ENCODE results near the gene IPO11. TPM values are rescaled to one million over a fixed set of nuclear protein-coding genes. Genes with fewer than 3 reads are reported as not detected.
"Not testable (repeated sequence)": the region's sequence is repeated elsewhere in the genome, so short reads cannot be mapped to it uniquely, and the experiment has no call there.

Gene IPO11
- total RNA-seq, 1 donor from 2014 or later: 49.9 TPM

DNA sequence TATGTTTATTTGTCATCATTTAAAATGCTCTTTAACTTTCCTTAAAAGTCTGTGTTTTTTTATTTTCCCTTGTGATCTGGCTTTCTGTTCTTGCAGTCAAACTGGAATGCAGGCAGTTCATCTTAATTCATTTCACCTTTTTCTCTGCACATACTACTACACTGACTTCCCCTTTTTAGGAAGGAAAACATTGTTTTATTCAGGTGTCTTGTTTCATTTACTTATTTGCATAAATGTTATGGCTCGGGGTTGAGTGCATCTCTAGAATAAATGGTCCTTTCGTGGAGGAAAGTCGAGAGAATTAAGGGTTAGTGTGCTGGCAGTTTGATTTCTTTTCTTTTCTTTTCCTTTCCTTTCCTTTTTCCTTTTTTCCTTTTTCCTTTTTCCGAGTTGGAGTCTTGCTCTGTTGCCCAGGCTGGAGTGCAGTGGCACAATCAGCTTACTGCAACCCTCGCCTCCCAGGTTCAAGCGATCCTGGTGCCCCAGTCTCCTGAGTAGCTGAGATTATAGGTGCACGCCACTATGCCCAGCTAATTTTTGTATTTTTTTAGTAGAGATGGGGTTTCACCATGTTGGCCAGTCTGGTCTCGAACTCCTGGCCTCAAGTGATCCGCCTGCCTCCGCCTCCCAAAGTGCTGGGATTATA is 90.0 kb downstream of the IPO11 start:
- intact Hi-C loops (cut with micrococcal nuclease): no loop called here
- H3K4me3 Mint-ChIP-seq (ENCODE audit: low read depth): no peak overlapping the region
- peaks cover 15% of the 10 kb centered on the region for H3K36me3 Mint-ChIP-seq (ENCODE audit: low read depth)
- H3K27me3 Mint-ChIP-seq (ENCODE audit: low read depth): no peaks in the 10 kb centered on the region
- no peak for DNase-seq (ENCODE audit: low spot score)
- H3K9me3 Mint-ChIP-seq: no peaks in the 10 kb centered on the region
- no peak overlapping the region for H3K27ac Mint-ChIP-seq
- H3K4me1 Mint-ChIP-seq (ENCODE audit: low read depth): no peaks in the 10 kb centered on the region

- Mint-ChIP-seq H3K27ac (no peak overlapping the region), H3K4me3 (ENCODE audit: low read depth) (no peak overlapping the region), H3K4me1 (ENCODE audit: low read depth) (no peaks in the 10 kb centered on the region), H3K36me3 (ENCODE audit: low read depth) (peaks cover 25% of the 10 kb centered on the region), H3K27me3 (ENCODE audit: low read depth) (no peaks in the 10 kb centered on the region), H3K9me3 (no peaks in the 10 kb centered on the region)
- intact Hi-C loops (cut with micrococcal nuclease): no loop called here
- DNase-seq (ENCODE audit: low spot score): no peak
Observed at GRCh38 chr5:62504129-62504528, 91.6 kb downstream of the IPO11 start.

- intact Hi-C loops (cut with micrococcal nuclease): no loop called here
- peaks cover 40% of the 10 kb centered on the region for H3K36me3 Mint-ChIP-seq (ENCODE audit: low read depth)
- no peak overlapping the region for H3K4me3 Mint-ChIP-seq (ENCODE audit: low read depth)
- no peak for DNase-seq (ENCODE audit: low spot score)
- H3K4me1 Mint-ChIP-seq (ENCODE audit: low read depth): no peaks in the 10 kb centered on the region
- H3K27ac Mint-ChIP-seq: no peak overlapping the region
- H3K27me3 Mint-ChIP-seq (ENCODE audit: low read depth): no peaks in the 10 kb centered on the region
- no peaks in the 10 kb centered on the region for H3K9me3 Mint-ChIP-seq
Observed at GRCh38 chr5:62506659-62507460, 94.3 kb downstream of the IPO11 start.

GRCh38 chr5:62508760-62509159 is 96.2 kb downstream of the IPO11 start:
- intact Hi-C loops (cut with micrococcal nuclease); H3K4me3 Mint-ChIP-seq (ENCODE audit: low read depth); H3K27ac Mint-ChIP-seq; H3K4me1 Mint-ChIP-seq (ENCODE audit: low read depth); DNase-seq (ENCODE audit: low spot score); H3K9me3 Mint-ChIP-seq; H3K27me3 Mint-ChIP-seq (ENCODE audit: low read depth): not testable (repeated sequence)
- H3K36me3 Mint-ChIP-seq (ENCODE audit: low read depth): peaks cover 40% of the 10 kb centered on the region

DNA sequence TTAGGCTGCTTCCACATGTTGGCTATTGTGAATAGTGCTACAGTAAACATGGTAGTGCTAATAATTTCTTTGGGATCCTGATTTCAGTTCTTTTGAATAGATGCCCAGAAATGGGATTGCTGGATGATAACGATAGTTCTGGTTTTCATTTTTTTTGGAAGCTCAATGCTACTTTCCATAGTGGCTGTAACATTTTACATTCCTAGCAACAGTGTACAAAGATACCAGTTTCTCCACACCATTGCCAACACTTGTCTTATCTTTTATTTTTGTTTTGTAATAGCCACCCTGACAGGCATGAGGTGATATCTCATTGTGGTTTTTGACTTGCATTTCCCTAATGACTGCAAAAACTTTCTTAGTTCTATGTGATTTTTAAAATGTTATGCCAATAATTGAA is 97.2 kb downstream of the IPO11 start:
- DNase-seq (ENCODE audit: low spot score): no peak
- Mint-ChIP-seq H3K9me3 (no peaks in the 10 kb centered on the region), H3K36me3 (ENCODE audit: low read depth) (peaks cover 40% of the 10 kb centered on the region), H3K27ac (no peak overlapping the region), H3K4me3 (ENCODE audit: low read depth) (no peak overlapping the region), H3K27me3 (ENCODE audit: low read depth) (no peaks in the 10 kb centered on the region), H3K4me1 (ENCODE audit: low read depth) (no peaks in the 10 kb centered on the region)
- intact Hi-C loops (cut with micrococcal nuclease): no loop called here

GRCh38 chr5:62513085-62513484 is 100.5 kb downstream of the IPO11 start:
- H3K4me1 Mint-ChIP-seq (ENCODE audit: low read depth); intact Hi-C loops (cut with micrococcal nuclease); H3K27ac Mint-ChIP-seq; H3K27me3 Mint-ChIP-seq (ENCODE audit: low read depth); DNase-seq (ENCODE audit: low spot score); H3K9me3 Mint-ChIP-seq; H3K4me3 Mint-ChIP-seq (ENCODE audit: low read depth): not testable (repeated sequence)
- peaks cover 38% of the 10 kb centered on the region for H3K36me3 Mint-ChIP-seq (ENCODE audit: low read depth)

DNA sequence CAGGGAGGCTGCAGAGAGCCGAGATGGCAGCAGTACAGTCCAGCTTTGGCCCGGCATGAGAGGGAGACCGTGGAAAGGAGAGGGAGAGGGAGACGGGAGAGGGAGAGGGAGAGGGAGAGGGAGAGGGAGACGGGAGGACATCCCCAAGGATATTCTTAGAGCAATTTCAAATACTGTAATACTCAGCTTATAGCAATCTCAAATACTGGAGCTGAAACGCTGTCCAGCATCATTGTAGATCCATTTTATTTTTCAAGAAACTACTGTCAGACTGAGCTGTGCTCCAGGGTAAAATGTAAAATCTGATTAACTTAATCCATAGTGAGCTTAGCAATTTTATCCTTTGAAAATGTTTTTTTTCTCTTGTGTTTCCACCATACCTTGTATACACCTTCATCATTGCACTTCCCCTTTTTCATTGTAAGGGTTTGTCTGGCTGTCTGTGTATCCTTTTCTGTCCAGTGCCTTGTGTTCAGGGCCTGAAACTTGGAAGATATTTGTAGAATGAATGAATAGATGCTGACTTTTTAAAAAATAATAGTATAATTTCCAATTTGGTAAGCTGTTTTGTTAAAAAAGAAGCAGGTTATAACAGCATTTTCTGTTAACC is 102.1 kb downstream of the IPO11 start:
- Mint-ChIP-seq H3K4me3 (ENCODE audit: low read depth) (no peak overlapping the region), H3K36me3 (ENCODE audit: low read depth) (peaks cover 30% of the 10 kb centered on the region), H3K27me3 (ENCODE audit: low read depth) (no peaks in the 10 kb centered on the region), H3K27ac (no peak overlapping the region), H3K9me3 (no peaks in the 10 kb centered on the region), H3K4me1 (ENCODE audit: low read depth) (no peaks in the 10 kb centered on the region)
- intact Hi-C loops (cut with micrococcal nuclease): no loop called here
- DNase-seq (ENCODE audit: low spot score): no peak

- H3K9me3 Mint-ChIP-seq; H3K27ac Mint-ChIP-seq; DNase-seq (ENCODE audit: low spot score); H3K4me3 Mint-ChIP-seq (ENCODE audit: low read depth); H3K4me1 Mint-ChIP-seq (ENCODE audit: low read depth); H3K27me3 Mint-ChIP-seq (ENCODE audit: low read depth); intact Hi-C loops (cut with micrococcal nuclease): not testable (repeated sequence)
- peaks cover 52% of the 10 kb centered on the region for H3K36me3 Mint-ChIP-seq (ENCODE audit: low read depth)
Observed at GRCh38 chr5:62520812-62521211, 108.2 kb downstream of the IPO11 start.

GRCh38 chr5:62521319-62521718 is 108.8 kb downstream of the IPO11 start:
- Mint-ChIP-seq H3K27ac (no peak overlapping the region), H3K4me1 (ENCODE audit: low read depth) (peaks cover 7% of the 10 kb centered on the region), H3K27me3 (ENCODE audit: low read depth) (no peaks in the 10 kb centered on the region), H3K36me3 (ENCODE audit: low read depth) (peaks cover 48% of the 10 kb centered on the region), H3K4me3 (ENCODE audit: low read depth) (no peak overlapping the region), H3K9me3 (no peaks in the 10 kb centered on the region)
- intact Hi-C loops (cut with micrococcal nuclease): no loop called here
- DNase-seq (ENCODE audit: low spot score): no peak

- Mint-ChIP-seq H3K27me3 (ENCODE audit: low read depth) (no peaks in the 10 kb centered on the region), H3K27ac (no peak overlapping the region), H3K36me3 (ENCODE audit: low read depth) (peaks cover 43% of the 10 kb centered on the region), H3K9me3 (no peaks in the 10 kb centered on the region), H3K4me1 (ENCODE audit: low read depth) (peaks cover 7% of the 10 kb centered on the region), H3K4me3 (ENCODE audit: low read depth) (no peak overlapping the region)
- DNase-seq (ENCODE audit: low spot score): no peak
- intact Hi-C loops (cut with micrococcal nuclease): no loop called here
Observed at GRCh38 chr5:62522811-62523210, 110.2 kb downstream of the IPO11 start.

DNA sequence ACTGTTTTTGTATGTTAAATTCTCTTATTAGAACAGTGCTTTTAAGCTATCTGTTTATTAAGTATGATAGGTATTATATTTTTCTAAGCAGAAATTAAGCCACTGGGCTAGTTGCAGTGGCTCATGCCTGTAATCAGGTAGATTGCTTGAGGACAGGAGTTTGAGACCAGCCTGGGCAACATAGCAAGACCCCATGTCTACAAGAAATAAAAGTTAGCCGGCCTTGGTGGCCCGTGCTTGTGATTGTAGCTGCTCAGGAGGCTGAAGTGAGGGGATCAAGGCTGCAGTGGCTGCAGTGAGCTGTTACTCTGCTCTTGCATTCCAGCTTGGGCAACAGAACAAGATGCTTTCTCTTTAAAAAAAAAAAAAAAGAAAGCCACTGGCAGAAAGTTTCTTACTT is 121.0 kb downstream of the IPO11 start:
- Mint-ChIP-seq H3K9me3 (peaks cover 6% of the 10 kb centered on the region), H3K4me3 (ENCODE audit: low read depth) (no peak overlapping the region), H3K27me3 (ENCODE audit: low read depth) (no peaks in the 10 kb centered on the region), H3K27ac (no peak overlapping the region), H3K36me3 (ENCODE audit: low read depth) (peaks cover 30% of the 10 kb centered on the region), H3K4me1 (ENCODE audit: low read depth) (peaks cover 4% of the 10 kb centered on the region)
- intact Hi-C loops (cut with micrococcal nuclease): no loop called here
- no peak for DNase-seq (ENCODE audit: low spot score)

DNA sequence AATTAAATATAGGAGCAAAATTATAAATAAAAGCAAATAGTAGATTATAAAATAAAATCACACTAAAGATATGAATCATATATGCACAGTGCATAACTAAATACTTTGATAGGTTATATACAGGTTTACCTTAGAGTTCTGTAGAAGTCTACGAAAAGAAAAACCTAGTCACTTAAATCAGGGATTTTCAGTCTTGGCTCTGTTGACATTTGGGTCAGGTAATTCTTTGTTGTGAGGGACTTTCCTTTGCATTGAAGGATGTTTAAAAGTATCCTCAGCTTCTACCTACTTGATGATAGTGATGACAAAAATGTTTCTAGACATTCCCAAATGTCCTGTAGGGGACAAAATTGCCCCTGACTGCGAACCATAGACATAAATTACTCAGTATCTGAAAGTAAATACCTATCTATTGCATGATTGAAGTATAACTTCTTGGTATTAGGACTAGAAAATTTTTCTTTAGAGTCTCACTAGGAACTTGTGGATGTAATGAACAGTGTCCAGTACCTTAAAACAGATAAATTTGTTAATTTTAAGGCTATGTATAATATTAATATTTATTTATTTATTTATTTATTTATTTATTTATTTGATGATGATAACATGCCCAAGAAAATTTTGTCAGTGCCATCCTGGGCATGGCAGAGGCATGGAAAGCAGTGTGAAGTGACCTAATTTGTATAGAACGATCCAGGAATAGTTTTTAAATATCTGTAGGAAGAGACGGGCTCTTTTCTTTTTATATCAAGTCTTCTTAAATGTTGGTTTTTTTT is 122.1 kb downstream of the IPO11 start:
- peaks cover 7% of the 10 kb centered on the region for H3K4me1 Mint-ChIP-seq (ENCODE audit: low read depth)
- intact Hi-C loops (cut with micrococcal nuclease): loop anchor here (5.0 kb wide), 2 partner anchors 43 to 312 kb away; partner anchors contain the start of gene LRRC70
- no peak overlapping the region for H3K4me3 Mint-ChIP-seq (ENCODE audit: low read depth)
- H3K36me3 Mint-ChIP-seq (ENCODE audit: low read depth): peaks cover 40% of the 10 kb centered on the region
- H3K27me3 Mint-ChIP-seq (ENCODE audit: low read depth): no peaks in the 10 kb centered on the region
- peaks cover 9% of the 10 kb centered on the region for H3K9me3 Mint-ChIP-seq
- no peak for DNase-seq (ENCODE audit: low spot score)
- H3K27ac Mint-ChIP-seq: no peak overlapping the region

All from activated T-helper 2 cell treated with anti-CD3 and anti-CD28 coated beads, Interferon-gamma antibody, Interleukin-2, Interleukin-4, amounts not matched to agents 10 μg/mL and 5 μg/mL and 100 μg/mL, durations not matched to agents 14 hours and 24 hours and 36 hours (primary cell).